Endometrial microvascular endothelial cells (primary cell): ENCODE data around the gene RUSC1. TPM values are rescaled to one million over a fixed set of nuclear protein-coding genes. Genes with fewer than 3 reads are reported as not detected.
"Not testable (repeated sequence)": the region's sequence is repeated elsewhere in the genome, so short reads cannot be mapped to it uniquely, and the experiment has no call there.

ENCODE experiments used
- in situ Hi-C: cut with HindIII; loops from 2 replicates; pipeline ENCODE4 v1.10.0; 2017; ENCODE audit warnings: low sequenced_read_pairs, low pct_unique_long_range_greater_than_20kb; ENCODE audit errors: inconsistent ontology term
- total RNA-seq: library from RNA; depleted of rRNA; stranded (reverse); fragments of >200 nt; gene quantifications from one replicate; pipeline ENCODE4 v1.2.3, GENCODE V29; 2015; ENCODE audit errors: inconsistent ontology term

RUSC1 gene
- total RNA-seq, result 32.8 TPM

GRCh38 chr1:155320661-155321617 lies at the start of gene RUSC1:
Gene RUSC1 (plus strand): TSS chr1:155320894. CDS start chr1:155321774, 880 bp downstream.
- in situ Hi-C loops, result no loop called here

GRCh38 chr1:155272466-155273342 lies 48.0 kb upstream of the RUSC1 start:
- in situ Hi-C loops, result no loop called here

GRCh38 chr1:155273343-155274245 lies 47.1 kb upstream of the RUSC1 start, which contains the start of gene CLK2:
Gene CLK2 (minus strand): TSS chr1:155273504. CDS start chr1:155270977, 2,527 bp downstream.
- in situ Hi-C loops, result no loop called here

- in situ Hi-C loops, result no loop called here
Observed at GRCh38 chr1:155277070-155277901, 43.4 kb upstream of the RUSC1 start, which contains the start of gene HCN3. Gene HCN3 (plus strand): TSS chr1:155277463. CDS start chr1:155277591, 128 bp downstream.

- in situ Hi-C loops, result no loop called here
Observed at GRCh38 chr1:155277902-155278688, 42.6 kb upstream of the RUSC1 start.

GRCh38 chr1:155278689-155279160 lies 42.0 kb upstream of the RUSC1 start:
- in situ Hi-C loops, result no loop called here

GRCh38 chr1:155279268-155279667 lies 41.4 kb upstream of the RUSC1 start:
- in situ Hi-C loops, result no loop called here

- in situ Hi-C loops, result no loop called here
Observed at GRCh38 chr1:155282488-155283091, 38.1 kb upstream of the RUSC1 start.

GRCh38 chr1:155284476-155284875 lies 36.2 kb upstream of the RUSC1 start:
- in situ Hi-C loops, result no loop called here

GRCh38 chr1:155285063-155285462 lies 35.6 kb upstream of the RUSC1 start:
- in situ Hi-C loops, result no loop called here

- in situ Hi-C loops, result no loop called here
Observed at GRCh38 chr1:155285631-155286044, 35.1 kb upstream of the RUSC1 start.

GRCh38 chr1:155286544-155286943 lies 34.1 kb upstream of the RUSC1 start:
- in situ Hi-C loops, result no loop called here

GRCh38 chr1:155287987-155288543 lies 32.6 kb upstream of the RUSC1 start:
- in situ Hi-C loops, result no loop called here

GRCh38 chr1:155291006-155291405 lies 29.7 kb upstream of the RUSC1 start:
- in situ Hi-C loops, result not testable (repeated sequence)

- in situ Hi-C loops, result no loop called here
Observed at GRCh38 chr1:155293086-155293749, 27.5 kb upstream of the RUSC1 start.
